Measurements from ENCODE around the gene NAA38.

The NAA38 gene

GRCh38 chr17:7840875-7841274 is 16.5 kb downstream of the NAA38 start:
- TF ChIP-seq JUND (IDR thresholded peaks at IDR 0.05; ENCODE audit: low read depth) = no peak
- in situ Hi-C loops (cut with HindIII; ENCODE audit: low pct_unique_long_range_greater_than_20kb, low sequenced_read_pairs) = no loop called here
- DNase-seq (ENCODE audit: low read depth in 1 of 2, low spot score in 1 of 2) = no peak

- TF ChIP-seq JUND (IDR thresholded peaks at IDR 0.05; ENCODE audit: low read depth) = no peak
- DNase-seq (ENCODE audit: low read depth in 1 of 2, low spot score in 1 of 2) = no peak
- in situ Hi-C loops (cut with HindIII; ENCODE audit: low pct_unique_long_range_greater_than_20kb, low sequenced_read_pairs) = no loop called here
Observed at GRCh38 chr17:7840441-7840840, 16.9 kb downstream of the NAA38 start.

DNA sequence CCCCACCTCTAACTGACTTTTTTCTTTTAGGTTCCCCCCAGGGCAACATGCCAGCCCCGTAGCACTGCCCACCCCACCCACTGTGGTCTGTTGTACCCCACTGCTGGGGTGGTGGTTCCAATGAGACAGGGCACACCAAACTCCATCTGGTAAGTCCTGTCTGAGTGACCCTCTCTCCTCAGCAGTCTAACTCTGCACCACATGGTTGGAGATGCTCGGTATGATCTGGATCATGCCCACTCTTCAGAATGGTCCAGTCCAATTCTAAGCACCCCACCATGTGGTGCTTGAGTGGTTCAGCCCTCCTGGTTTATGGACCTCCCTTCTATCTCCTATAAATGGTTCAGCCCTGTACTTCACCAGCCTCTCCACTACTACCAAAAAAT is 17.5 kb downstream of the NAA38 start:
- DNase-seq (ENCODE audit: low read depth in 1 of 2, low spot score in 1 of 2) = peak in 1 of 2 experiments; percentile 52
- in situ Hi-C loops (cut with HindIII; ENCODE audit: low pct_unique_long_range_greater_than_20kb, low sequenced_read_pairs) = no loop called here
- TF ChIP-seq JUND (IDR thresholded peaks at IDR 0.05; ENCODE audit: low read depth) = no peak

DNA sequence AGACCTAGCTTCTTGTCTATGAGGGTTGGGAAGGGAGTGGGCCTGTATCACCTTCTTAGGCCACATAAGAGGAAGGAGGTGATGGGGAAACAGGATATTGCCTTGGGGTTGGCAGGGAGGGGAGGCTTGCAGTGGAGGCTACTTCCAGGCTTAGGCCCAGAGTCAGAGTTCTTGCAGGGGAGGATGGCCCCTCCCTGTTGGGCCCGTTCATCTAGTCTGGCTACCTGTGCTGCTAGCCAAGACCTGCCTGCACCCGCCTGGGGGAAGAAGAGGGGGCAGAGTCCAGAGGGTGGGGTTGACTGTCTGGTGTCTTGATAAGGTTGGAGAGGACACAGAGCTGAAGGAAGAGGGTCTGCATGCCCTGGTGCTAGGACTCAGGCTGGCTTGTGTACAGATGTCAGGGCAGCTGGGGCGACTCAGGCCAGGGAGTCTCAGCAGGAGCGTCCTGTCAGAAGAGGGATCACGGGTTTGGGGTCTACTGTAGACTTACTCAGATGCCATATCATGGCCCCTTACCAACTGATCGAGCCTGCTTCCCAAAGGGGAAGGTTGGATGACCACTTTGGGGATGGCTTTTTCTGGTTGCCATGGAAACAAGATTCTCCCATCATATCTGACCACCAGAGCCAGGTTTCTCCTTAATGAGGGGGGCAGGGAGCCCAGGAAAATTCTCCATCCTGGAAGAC is 18.0 kb downstream of the NAA38 start:
- TF ChIP-seq JUND (IDR thresholded peaks at IDR 0.05; ENCODE audit: low read depth) = no peak
- peak in 1 of 2 experiments; percentile 49 for DNase-seq (ENCODE audit: low read depth in 1 of 2, low spot score in 1 of 2)
- in situ Hi-C loops (cut with HindIII; ENCODE audit: low pct_unique_long_range_greater_than_20kb, low sequenced_read_pairs) = no loop called here

DNA sequence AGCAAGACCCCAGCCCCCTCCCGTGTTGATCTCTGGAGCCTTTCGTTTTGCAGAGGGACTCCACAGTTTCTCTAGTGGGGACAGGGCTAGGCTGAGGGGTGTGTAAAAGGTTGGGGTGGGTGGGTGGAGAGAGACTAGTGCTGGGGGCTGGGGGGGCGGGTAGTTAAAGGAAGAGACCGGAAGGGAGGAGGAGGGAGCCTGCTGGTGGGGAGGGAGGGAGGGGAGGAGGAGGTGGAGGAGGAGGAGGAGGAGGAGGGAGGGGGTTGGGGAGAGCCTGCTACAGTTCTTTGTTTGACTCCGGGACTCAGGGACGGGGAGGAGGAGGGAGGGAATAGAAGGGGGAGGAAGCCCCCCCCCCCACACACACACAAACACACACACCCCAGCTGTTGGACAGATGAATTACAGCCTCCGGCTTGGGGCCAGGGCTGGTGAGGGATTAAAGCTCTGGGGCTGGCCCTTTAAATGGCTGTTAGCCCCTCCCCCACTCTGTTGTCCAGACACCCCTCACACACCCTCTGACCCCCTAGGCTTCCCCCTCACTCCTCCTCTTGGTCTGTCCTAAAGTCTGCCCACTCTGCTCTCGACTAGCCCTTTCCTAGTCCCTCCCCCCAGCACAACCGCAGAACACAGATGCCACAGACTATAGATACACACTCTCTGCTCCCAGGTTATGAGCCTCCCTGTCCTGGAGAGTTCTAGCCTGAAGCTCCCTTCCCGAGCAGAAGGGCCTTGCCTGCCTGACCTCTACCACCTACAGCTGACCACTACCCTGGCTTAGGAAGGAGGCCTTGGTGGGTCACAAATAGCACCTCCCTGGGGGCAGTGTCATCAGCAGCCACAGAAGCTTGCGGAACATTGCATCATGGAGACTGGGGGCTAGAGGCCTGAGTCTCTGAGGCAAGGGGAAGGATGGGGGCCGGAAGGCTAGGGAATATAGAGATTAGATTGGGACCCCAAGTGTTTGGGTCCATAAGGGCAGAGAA is 19.0 kb downstream of the NAA38 start:
- in situ Hi-C loops (cut with HindIII; ENCODE audit: low pct_unique_long_range_greater_than_20kb, low sequenced_read_pairs) = no loop called here
- no peak for TF ChIP-seq JUND (IDR thresholded peaks at IDR 0.05; ENCODE audit: low read depth)
- peak in 1 of 2 experiments; percentile 78 for DNase-seq (ENCODE audit: low read depth in 1 of 2, low spot score in 1 of 2)

DNA sequence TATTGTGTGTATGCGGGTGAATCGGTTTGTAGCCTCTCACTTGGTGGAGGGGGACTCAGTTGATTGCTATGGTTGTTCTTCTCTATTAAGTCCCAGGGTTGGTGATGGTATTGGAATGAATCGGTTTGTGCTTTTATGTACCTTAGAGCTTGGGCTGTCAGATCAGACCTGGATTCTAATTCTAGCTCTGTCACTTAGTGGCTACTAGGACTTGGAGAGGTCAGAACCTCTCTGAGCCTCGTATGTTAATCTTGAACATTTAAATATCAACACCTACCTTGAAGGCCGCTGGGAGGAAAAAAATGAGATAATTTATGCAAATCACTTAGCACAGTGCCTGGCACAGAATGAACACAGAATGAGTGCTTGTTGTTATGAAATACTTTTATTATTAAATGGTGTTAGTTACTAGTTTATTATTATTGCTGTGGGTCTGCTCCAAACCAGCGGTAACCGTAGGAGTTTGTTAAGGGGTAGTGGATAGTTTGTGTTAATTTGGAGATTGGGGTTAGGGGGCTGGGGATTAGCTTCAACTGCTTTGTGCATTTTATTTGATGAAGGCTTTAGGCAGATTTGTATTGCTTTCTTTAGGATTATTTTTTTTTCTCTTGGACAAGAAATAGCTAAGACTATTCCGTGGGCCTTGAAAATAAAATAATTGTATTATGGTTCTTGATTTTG is 19.8 kb downstream of the NAA38 start:
- no peak for TF ChIP-seq JUND (IDR thresholded peaks at IDR 0.05; ENCODE audit: low read depth)
- in situ Hi-C loops (cut with HindIII; ENCODE audit: low pct_unique_long_range_greater_than_20kb, low sequenced_read_pairs) = no loop called here
- no peak for DNase-seq (ENCODE audit: low read depth in 1 of 2, low spot score in 1 of 2)

DNA sequence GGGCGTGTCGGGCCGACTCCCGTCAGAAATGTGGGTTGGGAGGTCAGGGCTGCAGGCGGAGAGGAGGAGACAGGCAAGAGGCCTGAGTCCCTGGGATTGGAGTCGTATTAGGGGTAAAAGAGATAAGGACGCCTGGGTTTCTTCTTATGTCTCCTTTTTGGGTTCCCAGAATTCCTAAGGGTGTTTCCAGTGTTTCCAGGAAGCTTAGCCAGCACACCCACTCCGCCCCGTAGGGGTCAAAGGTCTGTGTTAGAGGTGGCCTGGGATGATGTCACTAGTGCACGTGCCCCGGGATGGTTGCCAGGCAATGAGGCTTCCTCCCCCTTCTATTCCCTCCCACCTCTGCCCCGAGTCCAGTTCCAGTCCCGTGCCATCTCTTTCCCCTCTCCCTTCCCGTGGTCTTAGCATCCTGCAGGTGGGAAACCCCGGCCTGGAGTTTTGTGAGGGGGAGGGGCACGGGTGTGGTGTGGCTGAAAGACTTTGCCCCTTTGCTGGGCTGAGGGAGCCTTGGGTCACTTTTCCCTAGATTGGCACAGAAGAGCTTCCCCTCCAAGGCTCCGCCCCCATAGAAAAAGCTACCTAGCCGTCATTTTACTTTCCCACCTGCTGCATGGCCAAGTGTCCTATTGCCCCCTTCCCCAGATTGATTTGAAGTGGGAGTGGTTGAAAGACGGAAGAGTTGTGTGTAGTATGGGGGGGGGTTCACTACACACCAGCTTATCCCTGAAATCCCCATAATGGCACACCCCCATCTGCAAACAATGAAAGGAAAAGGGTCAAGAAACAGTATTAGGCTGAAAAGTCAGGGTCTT is 20.6 kb downstream of the NAA38 start:
- DNase-seq (ENCODE audit: low read depth in 1 of 2, low spot score in 1 of 2) = peak in 1 of 2 experiments; percentile 95
- in situ Hi-C loops (cut with HindIII; ENCODE audit: low pct_unique_long_range_greater_than_20kb, low sequenced_read_pairs) = no loop called here
- peak; percentile 91 for TF ChIP-seq JUND (IDR thresholded peaks at IDR 0.05; ENCODE audit: low read depth)

DNA sequence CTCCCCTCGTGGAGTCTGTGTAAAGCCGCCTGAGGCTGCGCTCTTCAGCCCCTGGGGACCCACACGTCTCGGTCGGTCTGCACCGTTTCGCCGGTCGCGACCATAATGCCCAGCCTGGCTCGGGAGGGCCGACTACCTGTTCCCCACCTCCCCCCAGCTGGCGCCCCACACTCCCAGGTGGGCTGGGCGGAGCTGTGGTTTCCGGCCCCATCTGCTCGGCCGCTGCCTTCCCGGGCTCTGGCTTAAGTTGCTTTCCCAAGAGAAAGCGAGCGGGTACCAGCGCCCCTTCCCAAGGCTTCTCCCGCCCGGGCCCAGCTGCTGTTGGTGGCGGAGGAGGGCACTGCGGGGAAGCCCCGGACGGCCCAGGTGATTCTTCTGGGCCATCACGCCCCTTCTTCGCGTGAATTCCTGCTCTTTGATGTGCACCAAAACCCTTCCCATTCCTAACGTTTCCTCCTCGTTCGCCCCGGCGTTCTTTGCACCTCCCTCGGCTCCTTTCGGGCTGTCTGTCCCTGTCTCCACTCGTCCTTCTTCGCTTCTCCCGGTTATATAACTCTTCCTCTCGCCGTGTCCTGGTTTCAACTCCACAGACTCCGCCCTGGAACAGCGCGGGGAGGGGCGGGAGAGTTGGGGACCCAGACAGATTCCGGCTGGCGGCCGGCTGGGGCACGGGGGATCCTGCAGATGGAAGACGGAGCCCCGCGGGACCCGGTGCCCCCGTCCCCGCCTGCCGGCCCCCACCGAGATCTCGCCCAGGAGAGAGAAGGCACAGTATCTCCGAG is 21.4 kb downstream of the NAA38 start:
- in situ Hi-C loops (cut with HindIII; ENCODE audit: low pct_unique_long_range_greater_than_20kb, low sequenced_read_pairs) = no loop called here
- TF ChIP-seq JUND (IDR thresholded peaks at IDR 0.05; ENCODE audit: low read depth) = no peak
- DNase-seq (ENCODE audit: low read depth in 1 of 2, low spot score in 1 of 2) = peak in 1 of 2 experiments; percentile 83

DNA sequence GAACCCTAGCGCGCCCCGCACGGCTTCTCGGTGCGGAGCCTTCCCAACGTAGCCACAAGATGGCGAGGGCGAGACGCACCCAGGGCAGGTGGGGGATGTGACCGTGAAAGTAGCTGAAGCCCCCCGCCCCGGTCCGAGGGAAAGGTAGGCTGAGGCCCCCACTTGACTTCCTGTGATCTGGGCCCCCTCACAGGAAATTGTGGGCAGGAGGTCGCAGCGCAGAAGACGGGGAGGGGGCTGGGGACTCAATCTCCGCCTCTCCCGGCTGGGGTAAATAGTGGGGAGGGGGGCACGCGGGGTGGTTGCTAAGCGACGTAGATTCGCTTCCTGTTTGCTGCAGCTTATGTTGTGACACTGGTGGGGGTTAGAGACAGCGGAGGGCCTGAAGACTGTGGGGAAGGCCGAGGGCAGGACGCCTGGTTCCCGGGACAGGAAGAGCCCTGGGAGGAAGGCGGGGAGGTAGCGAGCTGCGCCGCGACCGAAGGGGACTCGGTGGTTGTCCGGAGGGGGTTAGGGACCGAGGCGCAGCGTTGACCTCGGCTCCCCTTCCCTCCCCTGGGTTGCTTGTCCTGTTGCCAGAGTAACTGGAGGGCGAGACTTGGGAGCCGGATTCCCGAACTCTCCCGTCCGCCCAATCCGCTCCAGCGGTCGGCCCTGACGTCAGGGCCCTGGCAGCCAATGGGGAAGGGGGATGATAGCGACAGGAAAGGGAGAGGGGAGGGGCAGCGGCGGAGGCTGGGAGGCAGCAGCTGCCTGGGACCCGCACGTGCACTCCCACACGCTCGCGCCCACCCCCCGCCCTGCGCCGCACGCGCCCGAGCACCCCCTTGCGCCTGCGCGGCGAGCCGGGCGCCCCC is 22.2 kb downstream of the NAA38 start:
- DNase-seq (ENCODE audit: low read depth in 1 of 2, low spot score in 1 of 2) = peak; percentile 72 to 98
- in situ Hi-C loops (cut with HindIII; ENCODE audit: low pct_unique_long_range_greater_than_20kb, low sequenced_read_pairs) = no loop called here
- no peak for TF ChIP-seq JUND (IDR thresholded peaks at IDR 0.05; ENCODE audit: low read depth)

- in situ Hi-C loops (cut with HindIII; ENCODE audit: low pct_unique_long_range_greater_than_20kb, low sequenced_read_pairs) = no loop called here
- no peak for TF ChIP-seq JUND (IDR thresholded peaks at IDR 0.05; ENCODE audit: low read depth)
- peak in 1 of 2 experiments; percentile 49 for DNase-seq (ENCODE audit: low read depth in 1 of 2, low spot score in 1 of 2)
Observed at GRCh38 chr17:7834542-7834956, 22.8 kb downstream of the NAA38 start.

Measured in T47D (cell line).